Mucosa of descending colon (tissue), 3 donors: ENCODE data around the gene MYO1H. TPM values are rescaled to one million over a fixed set of nuclear protein-coding genes. Genes with fewer than 3 reads are reported as not detected.

Experiments used
- ATAC-seq: fragments of 200-7000 bp; cut with Tn5 transposase; one replicate; pipeline ENCODE4 v1.9.1; 2020; ENCODE audit warnings: mild to moderate bottlenecking, moderate library complexity
- DNase-seq, 3 donors: peaks; one replicate each; pipeline ENCODE4 v3.0.0-alpha.2; 2020
- H3K36me3 ChIP-seq: fragments of 200-600 bp; one replicate; pipeline ENCODE4 v1.8.0; 2021; ENCODE audit warnings: low read depth, mild to moderate bottlenecking
- H3K4me1 ChIP-seq: fragments of 200-600 bp; one replicate; pipeline ENCODE4 v1.8.0; 2021; ENCODE audit warnings: low read depth, mild to moderate bottlenecking
- H3K4me3 ChIP-seq: fragments of 200-600 bp; one replicate; pipeline ENCODE4 v1.8.0; 2021; ENCODE audit warnings: mild to moderate bottlenecking
- H3K9me3 ChIP-seq: fragments of 200-600 bp; one replicate; pipeline ENCODE4 v1.8.0; 2021; ENCODE audit warnings: mild to moderate bottlenecking
- intact Hi-C, 2 donors: fragments of 100-400 bp; cut with DNase I in 1 of 2; cut with micrococcal nuclease in 1 of 2; formaldehyde crosslinking; loops; one replicate each; pipeline versions ENCODE4 v1.11.0 to v1.11.1; 2022; cut with DNase I, micrococcal nuclease
- total RNA-seq, 3 donors: library from RNA; stranded (reverse); fragmentation: NEBNext Ultra II Directional in 2 of 3; extraction: Animal tissue kit (Norgen Biotek cat#: 25700) in 2 of 3; gene quantifications; one replicate each; pipeline versions ENCODE4 v1.2.1 to v1.2.4, GENCODE V29; 2021 to 2023
- TF ChIP-seq, protein P1 (sequence below): fragments of 200-600 bp; IDR thresholded peaks from one replicate; pipeline ENCODE4 v1.8.0; 2022; ENCODE audit warnings: antibody characterized with exemption, mild to moderate bottlenecking
- donor health status: DM: no; HTN: no; CAD: no; lungs with moderate emphysema.
- donor health status: DM: no; HTN: no; CAD: no.
- donor health status: DM: no; HTN: yes; CAD: no.

The MYO1H gene
- total RNA-seq, 3 donors from 2014 or later, result 0.41 TPM; not detected in 2

DNA sequence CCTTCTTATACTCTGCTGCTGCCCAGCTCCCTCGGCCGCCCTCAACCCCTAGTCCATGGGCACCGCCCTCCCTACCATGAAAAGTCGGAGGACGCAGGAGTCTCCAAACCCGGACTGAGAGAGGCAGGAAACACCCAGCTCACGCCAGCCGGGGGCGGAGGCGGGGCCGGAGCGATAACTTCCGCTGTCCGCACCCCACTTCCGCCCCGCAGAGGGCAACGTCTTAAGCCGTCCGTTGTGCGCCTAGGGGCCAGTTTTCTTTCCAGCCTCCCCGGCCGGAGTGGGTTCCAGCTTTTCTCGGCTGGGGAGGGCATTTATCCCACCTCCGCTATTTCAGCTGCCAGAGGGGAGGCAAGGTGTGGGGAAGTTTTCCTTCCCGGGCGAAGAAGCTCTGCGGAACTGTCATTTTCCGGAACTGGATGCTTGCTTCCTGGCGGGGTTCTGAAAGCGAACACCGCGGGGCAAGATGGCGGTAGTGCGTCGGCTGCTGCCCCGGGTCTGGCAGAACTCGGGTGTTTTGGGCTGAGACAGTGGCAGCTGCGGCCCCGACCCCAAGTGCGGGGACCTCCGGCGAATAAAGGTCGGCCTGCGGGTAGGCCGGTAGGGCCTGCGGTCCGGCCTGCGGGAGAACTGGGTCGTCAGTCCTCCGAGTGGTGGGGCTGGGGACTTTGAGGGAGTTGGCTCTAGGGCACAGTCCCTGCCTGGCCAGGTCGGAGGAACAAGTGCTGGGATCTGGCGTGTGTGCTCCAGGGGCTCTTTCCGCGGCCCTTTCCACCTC, 129.7 kb downstream of the MYO1H start, which contains the start of the genes KCTD10 and UBE3B:
TSS of gene KCTD10 (minus strand) at position 116 of the 778 bp plus-strand sequence. CDS start at position 78, 38 bp downstream.
TSS of gene UBE3B (plus strand) at position 450 of the 778 bp plus-strand sequence. CDS start 5,918 bp downstream, outside the sequence.
- Histone ChIP-seq H3K4me1 (peaks cover 26% of the 10 kb centered on the region), H3K4me3 (peak within 1 kb of the TSS; percentile 58), H3K36me3 (no peaks in the 10 kb centered on the region), H3K9me3 (no peaks in the 10 kb centered on the region)
- TF ChIP-seq, protein P1, sequence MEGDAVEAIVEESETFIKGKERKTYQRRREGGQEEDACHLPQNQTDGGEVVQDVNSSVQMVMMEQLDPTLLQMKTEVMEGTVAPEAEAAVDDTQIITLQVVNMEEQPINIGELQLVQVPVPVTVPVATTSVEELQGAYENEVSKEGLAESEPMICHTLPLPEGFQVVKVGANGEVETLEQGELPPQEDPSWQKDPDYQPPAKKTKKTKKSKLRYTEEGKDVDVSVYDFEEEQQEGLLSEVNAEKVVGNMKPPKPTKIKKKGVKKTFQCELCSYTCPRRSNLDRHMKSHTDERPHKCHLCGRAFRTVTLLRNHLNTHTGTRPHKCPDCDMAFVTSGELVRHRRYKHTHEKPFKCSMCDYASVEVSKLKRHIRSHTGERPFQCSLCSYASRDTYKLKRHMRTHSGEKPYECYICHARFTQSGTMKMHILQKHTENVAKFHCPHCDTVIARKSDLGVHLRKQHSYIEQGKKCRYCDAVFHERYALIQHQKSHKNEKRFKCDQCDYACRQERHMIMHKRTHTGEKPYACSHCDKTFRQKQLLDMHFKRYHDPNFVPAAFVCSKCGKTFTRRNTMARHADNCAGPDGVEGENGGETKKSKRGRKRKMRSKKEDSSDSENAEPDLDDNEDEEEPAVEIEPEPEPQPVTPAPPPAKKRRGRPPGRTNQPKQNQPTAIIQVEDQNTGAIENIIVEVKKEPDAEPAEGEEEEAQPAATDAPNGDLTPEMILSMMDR, result no peak
- ATAC-seq (peak; percentile 99), DNase-seq (peak; percentile 91 to 93 (median 92))
- intact Hi-C loops, result loop anchor here in 1 of 2 donors (5.0 kb wide), 1 partner anchor 45 kb away; no protein-coding TSS in a partner anchor

DNA sequence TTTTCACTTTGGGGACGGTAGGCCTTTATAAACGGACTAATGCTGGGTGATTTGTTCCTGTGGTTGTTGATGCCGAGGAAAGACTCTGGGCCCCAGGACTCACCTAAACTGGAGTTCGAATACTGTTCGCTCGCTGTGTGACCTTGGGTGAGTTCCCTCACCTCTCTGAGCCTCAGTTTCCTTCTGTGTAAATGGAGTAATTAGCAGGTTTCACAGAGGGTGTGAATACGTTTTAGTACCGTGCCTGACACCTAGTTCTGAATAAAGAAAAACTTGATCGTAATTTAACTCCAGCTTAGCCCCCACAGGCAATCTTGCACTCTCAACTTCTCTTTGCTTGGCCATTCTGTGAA, 130.2 kb downstream of the MYO1H start:
- no peak for DNase-seq
- no peaks in the 10 kb centered on the region for H3K36me3 ChIP-seq
- intact Hi-C loops, result loop anchor here in 1 of 2 donors (5.0 kb wide), 1 partner anchor 46 kb away; no protein-coding TSS in a partner anchor
- TF ChIP-seq, protein P1, result no peak
- H3K9me3 ChIP-seq, result no peaks in the 10 kb centered on the region
- peak; percentile 1 for ATAC-seq
- peaks cover 26% of the 10 kb centered on the region for H3K4me1 ChIP-seq
- H3K4me3 ChIP-seq, result peak overlapping the region; percentile 58

DNA sequence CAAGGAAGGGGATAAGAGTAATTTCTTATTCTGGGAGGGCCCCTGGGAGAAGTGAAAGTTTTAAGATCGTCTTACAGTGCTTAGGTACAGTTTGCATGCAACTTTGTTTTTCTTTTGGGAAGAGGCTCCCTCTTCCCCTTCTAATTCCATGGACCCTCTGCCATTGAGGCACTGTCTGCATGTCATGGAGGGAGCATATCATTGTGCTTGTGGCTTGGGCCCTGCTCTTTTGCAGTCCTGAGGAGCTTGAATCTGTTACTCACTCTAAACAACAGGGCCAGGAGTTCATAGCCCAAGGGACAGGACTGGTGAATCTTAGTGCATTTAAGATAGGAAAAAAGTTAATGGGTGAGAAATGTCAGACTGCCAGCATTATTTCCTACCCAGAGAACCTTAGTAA, 132.1 kb downstream of the MYO1H start:
- DNase-seq, result no peak
- peaks cover 26% of the 10 kb centered on the region for H3K4me1 ChIP-seq
- intact Hi-C loops, result loop anchor here in 1 of 2 donors (5.0 kb wide), 1 partner anchor 47 kb away; no protein-coding TSS in a partner anchor
- TF ChIP-seq, protein P1, result no peak
- H3K36me3 ChIP-seq, result no peaks in the 10 kb centered on the region
- no peaks in the 10 kb centered on the region for H3K9me3 ChIP-seq
- H3K4me3 ChIP-seq, result no peak overlapping the region
- no peak for ATAC-seq

DNA sequence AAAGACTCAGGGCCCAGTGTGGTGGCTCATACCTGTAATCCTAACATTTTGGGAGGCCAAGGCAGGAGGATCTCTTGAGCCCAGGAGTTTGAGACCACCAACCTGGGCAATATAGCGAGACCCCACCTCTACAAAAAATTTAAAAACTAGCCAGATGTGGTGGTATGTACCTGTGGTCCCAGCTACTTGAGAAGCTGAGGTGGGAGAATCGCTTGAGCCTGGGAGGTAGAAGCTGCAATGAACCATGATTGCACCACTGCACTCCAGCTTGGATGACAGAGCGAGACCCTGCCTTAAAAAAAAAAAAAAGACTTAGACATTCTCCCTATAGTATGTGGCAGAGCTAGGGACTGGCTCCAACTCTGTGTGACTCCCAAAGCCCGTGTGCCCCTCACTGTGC, 132.7 kb downstream of the MYO1H start:
- Histone ChIP-seq H3K36me3 (no peaks in the 10 kb centered on the region), H3K4me1 (peaks cover 24% of the 10 kb centered on the region), H3K4me3 (no peak overlapping the region), H3K9me3 (no peaks in the 10 kb centered on the region)
- intact Hi-C loops, result no loop called here
- ATAC-seq (no peak), DNase-seq (no peak)
- TF ChIP-seq, protein P1, result no peak

DNA sequence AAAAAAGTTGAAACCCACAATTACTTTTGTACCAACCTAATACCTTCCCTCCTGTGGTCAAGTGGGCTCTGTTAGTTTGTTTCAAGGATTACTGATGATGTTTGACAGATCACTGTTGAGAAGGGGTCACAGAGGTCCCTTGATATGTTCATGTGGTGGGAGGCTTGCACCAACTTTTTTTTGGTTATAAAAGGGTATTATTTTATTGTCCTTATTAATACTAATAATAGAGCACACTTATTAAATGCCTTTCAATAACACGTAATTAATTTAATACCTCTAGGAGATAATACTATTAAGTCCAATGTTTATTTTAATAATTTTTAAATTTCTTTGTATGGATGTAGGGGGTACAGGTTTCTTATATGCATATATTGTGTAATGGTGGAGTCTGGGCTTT, 134.2 kb downstream of the MYO1H start:
- ATAC-seq, result no peak
- TF ChIP-seq, protein P1, result no peak
- peaks cover 13% of the 10 kb centered on the region for H3K4me1 ChIP-seq
- H3K4me3 ChIP-seq, result no peak overlapping the region
- intact Hi-C loops, result no loop called here
- H3K9me3 ChIP-seq, result no peaks in the 10 kb centered on the region
- H3K36me3 ChIP-seq, result peaks cover 3% of the 10 kb centered on the region
- no peak for DNase-seq
